Iris pigment epithelial cell (primary cell): ENCODE results near the gene RBM34.
"Not testable (repeated sequence)": the region's sequence is repeated elsewhere in the genome, so short reads cannot be mapped to it uniquely, and the experiment has no call there.

ENCODE experiments used
- DNase-seq: peaks from one replicate; pipeline ENCODE4 v3.0.0-alpha.2; 2011; ENCODE audit warnings: low read depth

Gene RBM34, protein sequence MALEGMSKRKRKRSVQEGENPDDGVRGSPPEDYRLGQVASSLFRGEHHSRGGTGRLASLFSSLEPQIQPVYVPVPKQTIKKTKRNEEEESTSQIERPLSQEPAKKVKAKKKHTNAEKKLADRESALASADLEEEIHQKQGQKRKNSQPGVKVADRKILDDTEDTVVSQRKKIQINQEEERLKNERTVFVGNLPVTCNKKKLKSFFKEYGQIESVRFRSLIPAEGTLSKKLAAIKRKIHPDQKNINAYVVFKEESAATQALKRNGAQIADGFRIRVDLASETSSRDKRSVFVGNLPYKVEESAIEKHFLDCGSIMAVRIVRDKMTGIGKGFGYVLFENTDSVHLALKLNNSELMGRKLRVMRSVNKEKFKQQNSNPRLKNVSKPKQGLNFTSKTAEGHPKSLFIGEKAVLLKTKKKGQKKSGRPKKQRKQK

GRCh38 chr1:235160957-235161684 lies at the start of gene RBM34:
Gene RBM34, minus strand, starts transcription at chr1:235161250. Its CDS starts 24 bp downstream, at chr1:235161226.
- peak; percentile 93 for DNase-seq

DNA sequence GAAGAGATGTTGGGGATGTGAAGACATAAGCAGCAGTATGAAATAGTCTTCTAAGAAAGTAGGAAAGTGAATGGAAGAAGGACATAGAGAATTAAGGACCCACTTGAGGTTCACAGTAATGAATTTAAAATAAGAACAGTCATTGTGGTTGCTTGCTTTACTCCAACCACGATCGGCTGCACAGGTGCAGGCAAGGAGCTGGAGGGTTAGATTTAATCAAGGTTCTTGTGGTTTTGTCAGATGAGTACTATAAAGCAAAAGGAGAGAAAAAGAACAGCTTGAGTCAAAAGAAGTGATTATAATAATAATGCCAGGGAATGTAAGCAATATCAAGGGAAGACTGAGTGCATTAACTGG lies 46.1 kb upstream of the RBM34 start:
- peak; percentile 17 for DNase-seq

GRCh38 chr1:235206533-235207208 lies 45.6 kb upstream of the RBM34 start:
- peak; percentile 40 for DNase-seq

GRCh38 chr1:235205687-235206086 lies 44.6 kb upstream of the RBM34 start:
- DNase-seq: no peak

- no peak for DNase-seq
Observed at GRCh38 chr1:235203428-235203827, 42.4 kb upstream of the RBM34 start.

DNA sequence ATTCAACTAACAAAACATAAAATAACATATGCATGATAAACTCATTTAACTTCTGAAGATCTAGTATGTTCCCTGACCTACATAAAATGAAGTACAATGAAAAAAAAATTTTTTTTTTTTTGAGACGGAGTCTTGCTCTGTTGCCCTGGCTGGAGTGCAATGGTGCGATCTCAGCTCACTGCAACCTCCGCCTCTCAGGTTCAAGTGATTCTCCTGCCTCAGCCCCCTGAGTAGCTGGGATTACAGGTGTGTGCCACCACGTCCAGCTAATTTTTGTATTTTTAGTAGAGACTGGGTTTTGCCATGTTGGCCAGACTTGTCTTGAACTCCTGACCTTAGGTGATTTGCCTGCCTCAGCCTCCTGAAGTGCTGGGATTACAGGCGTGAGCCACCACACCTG lies 41.4 kb upstream of the RBM34 start:
- not testable (repeated sequence) for DNase-seq

GRCh38 chr1:235199441-235199840 lies 38.4 kb upstream of the RBM34 start:
- DNase-seq: peak; percentile 54

- DNase-seq: no peak
Observed at GRCh38 chr1:235190431-235190830, 29.4 kb upstream of the RBM34 start.

GRCh38 chr1:235187316-235187715 lies 26.3 kb upstream of the RBM34 start:
- no peak for DNase-seq

- DNase-seq: no peak
Observed at GRCh38 chr1:235181561-235182245, 20.7 kb upstream of the RBM34 start.

DNA sequence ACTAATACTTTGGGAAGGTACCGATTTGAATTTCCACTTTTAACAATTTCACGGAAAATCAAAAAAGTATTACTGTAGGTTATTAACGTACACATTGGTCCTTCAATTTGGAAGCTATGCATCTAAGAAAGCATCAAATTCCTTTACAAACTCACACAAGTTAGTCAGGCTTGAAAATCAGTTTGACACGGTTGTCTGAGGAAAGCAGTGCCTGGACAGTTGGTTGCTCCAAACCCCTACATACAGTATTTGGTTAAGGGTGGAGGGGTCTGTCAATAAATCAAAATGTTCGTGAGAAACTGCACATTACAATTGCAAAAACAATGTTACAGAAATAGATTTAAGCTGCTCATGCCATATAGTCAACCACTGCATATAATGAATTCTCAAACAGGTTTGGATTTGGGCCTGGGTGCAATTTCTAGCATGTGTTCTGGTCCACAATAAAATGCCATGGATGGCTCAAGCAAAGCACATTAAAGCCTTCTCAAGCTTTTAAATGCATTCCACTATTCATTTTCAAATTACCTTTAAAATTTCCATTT lies 19.9 kb upstream of the RBM34 start:
- no peak for DNase-seq

DNA sequence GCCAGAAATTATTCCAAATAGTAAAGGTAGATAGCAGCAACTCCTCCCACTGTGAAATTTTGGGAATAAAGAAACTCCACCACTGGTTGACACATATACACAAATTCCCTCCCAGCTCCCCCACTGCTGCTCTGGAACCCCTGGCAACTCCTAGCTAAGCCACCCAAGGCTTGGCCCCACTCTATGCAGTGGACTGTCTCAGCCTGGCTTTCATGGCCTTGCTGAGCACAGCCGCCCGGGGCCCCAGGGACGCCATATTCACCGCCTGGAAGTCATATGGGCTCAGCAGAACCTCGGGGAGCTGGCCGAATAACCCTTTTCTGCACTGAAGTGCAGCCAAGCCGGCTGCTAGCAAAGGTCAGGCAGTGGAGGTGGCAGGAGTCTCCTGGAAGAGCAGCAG lies 15.4 kb upstream of the RBM34 start:
- DNase-seq: no peak

DNA sequence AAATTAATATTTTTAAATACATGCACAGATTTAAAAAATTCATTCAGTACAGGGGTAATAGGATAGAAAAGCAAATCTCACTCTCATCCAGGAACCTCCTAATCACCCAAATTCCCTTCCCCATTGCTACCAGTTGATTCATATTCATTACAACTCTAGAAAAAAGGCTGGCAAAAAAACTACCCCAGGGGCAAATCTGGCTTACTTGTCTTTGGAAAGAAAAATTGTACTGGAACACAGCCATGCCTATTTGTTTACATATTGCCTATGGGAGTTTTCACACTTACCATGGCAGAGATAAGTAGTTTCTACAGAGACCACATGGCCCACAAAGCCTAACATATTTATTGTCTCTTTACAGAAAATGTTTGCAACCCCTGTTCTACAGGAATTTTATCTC lies 8.9 kb upstream of the RBM34 start:
- DNase-seq: no peak

DNA sequence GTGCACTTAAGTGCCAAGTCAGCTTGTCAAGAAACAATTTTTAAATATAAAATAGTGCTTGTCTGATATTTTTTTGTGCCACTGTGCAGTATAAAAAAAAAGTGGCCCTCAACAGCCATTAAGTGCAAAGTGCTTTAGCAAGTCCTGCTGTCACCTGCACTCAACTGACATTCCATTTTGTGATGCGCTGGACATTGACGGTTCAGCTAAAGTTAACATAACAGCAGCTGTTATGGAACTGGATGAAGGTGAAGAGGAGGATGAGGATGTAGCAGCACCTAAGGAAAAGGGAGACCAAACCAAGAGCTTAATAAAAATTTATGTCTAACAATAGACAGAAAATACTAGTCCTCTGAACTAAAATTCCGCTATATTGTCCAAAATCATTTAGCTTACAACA lies 7.3 kb upstream of the RBM34 start:
- no peak for DNase-seq

DNA sequence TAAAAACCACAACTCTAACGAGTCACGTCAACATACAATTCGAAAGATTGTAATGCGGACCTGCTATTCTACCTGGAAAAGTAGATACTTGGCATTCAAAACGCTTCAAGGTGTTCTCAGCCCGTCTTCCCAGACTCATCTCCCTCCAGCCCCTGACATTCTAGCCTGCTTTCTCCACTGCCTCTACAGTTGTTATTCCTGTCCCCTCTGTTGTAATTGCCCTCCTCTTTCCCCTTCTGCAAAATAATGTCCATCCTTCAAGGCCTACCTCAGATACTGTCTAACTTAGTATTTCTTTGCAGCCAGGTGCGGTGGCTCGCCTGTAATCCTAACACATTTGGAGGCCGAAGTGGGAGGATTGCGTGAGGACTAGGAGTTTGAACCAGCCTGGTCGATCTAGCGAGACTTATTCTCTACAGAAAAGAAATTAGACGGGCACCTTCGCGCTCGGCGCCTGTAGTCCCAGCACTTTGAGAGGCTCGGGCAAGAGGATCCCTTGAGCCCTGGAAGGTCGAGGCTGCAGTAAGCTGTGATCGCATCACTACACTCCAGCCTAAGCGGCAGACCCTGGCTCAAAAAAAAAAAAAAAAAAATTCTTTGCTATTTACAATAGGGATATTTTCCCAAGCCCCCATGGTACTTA lies 756 bp upstream of the RBM34 start:
- DNase-seq: no peak

DNA sequence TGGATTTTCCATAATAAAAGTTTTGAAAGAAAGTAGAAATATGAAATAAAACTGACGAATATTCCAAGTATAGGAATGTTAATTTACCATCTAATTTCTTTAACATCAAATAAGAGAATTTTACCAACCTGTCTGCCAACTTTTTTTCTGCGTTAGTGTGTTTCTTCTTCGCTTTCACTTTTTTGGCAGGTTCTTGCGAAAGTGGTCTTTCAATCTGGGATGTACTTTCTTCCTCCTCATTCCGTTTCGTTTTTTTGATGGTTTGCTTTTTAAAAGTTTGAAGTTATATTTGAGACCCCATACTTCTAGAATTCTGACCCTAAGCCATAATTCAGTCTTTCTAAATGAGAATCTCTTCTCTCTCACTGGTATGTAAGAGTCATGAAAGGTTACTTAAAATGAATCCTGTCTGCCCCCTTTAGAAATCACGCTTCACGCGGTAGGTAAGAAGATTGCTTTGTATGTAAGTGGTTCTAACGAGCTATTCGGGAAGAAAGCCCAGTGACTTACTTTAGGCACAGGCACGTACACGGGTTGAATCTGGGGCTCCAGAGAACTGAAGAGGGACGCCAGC lies 580 bp downstream of the RBM34 start:
- DNase-seq: peak; percentile 80

DNA sequence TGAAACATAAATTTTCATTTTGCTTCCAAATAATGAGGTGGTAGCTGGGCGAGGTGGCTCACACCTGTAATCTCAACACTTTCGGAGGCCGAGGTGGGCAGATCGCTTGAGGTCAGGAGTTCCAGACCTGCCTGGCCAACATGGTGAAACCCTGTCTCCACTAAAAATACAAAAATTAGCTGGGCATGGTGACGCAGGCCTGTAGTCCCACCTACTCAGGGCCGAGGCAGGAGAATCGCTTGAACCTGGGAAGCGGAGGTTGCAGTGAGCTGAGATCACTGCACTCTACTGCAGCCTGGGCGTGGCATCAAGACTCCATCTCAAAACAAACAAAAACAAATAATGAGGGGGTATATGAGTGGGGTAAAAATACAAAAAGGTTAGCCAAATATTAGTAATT lies 1.1 kb downstream of the RBM34 start:
- DNase-seq: not testable (repeated sequence)

- not testable (repeated sequence) for DNase-seq
Observed at GRCh38 chr1:235159284-235159683, 1.8 kb downstream of the RBM34 start.

- DNase-seq: no peak
Observed at GRCh38 chr1:235158680-235159079, 2.4 kb downstream of the RBM34 start.

DNA sequence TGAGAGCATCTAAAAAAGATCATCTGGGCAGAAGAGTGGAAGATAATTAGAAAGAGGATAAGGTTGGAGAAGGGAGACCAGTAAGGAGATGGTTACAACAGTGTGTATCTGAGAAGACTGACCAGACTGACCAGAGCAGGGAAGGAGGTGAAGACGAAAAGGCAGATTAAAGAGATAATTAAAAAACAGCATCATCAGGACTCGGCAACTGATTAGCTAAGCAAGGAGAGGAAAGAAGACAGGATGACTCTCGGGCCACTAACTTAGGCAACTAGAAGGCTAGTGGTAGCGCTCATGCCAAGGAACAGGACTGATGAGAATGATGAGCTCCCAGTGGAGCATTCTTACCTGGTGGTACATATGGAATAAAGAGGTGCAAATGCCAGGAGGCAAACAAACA lies 3.9 kb downstream of the RBM34 start:
- DNase-seq: no peak

- DNase-seq: no peak
Observed at GRCh38 chr1:235156740-235157139, 4.3 kb downstream of the RBM34 start.
